Thyroid gland (tissue), 4 donors: ENCODE results near the gene ZIC4.

Experiments
- CTCF ChIP-seq, 6 experiments: fragments of 200-600 bp in 3 of 6; fragments of 450-650 bp in 3 of 6; sonication (generic) in 3 of 6; IDR thresholded peaks; one replicate each; pipeline ENCODE4 v1.5.1; 2016 to 2019; ENCODE audit warnings: antibody characterized with exemption in 6 of 6, mild to moderate bottlenecking in 2 of 6, inconsistent platforms in 1 of 6, moderate library complexity in 1 of 6
- POLR2A ChIP-seq, 2 donors: fragments of 450-650 bp; IDR thresholded peaks; one replicate each; pipeline ENCODE4 v1.6.1; 2017; ENCODE audit warnings: antibody characterized with exemption in 2 of 2, mild to moderate bottlenecking in 2 of 2, moderate library complexity in 1 of 2

- no peak for TF ChIP-seq POLR2A (IDR thresholded peaks at IDR 0.05)
- no peak for TF ChIP-seq CTCF (IDR thresholded peaks at IDR 0.05)
Measured at GRCh38 chr3:147360646-147361453, 45.5 kb downstream of the ZIC4 start.
